ENCODE data around the gene TYW1. TPM values are rescaled to one million over a fixed set of nuclear protein-coding genes. Genes with fewer than 3 reads are reported as not detected.
"Not testable (repeated sequence)": the region's sequence is repeated elsewhere in the genome, so short reads cannot be mapped to it uniquely, and the experiment has no call there.

The TYW1 gene
- total RNA-seq, 2 donors from 2014 or later: 24.6 to 30.6 TPM

- H3K27me3 ChIP-seq (replicated peaks; ENCODE audit: insufficient read depth); H3K4me3 ChIP-seq; H3K9me3 ChIP-seq; DNase-seq (ENCODE audit: low spot score); H3K27ac ChIP-seq; H3K36me3 ChIP-seq; intact Hi-C loops (cut with DNase I); H3K4me1 ChIP-seq (replicated peaks): not testable (repeated sequence)
- 80% methylated on average over 9 of the region's 9 CpGs for WGBS
Observed at GRCh38 chr7:67229018-67229417, 232.4 kb downstream of the TYW1 start.

- WGBS: 96% methylated on average over 1 of the region's 1 CpG
- H3K4me3 ChIP-seq; H3K36me3 ChIP-seq; H3K27ac ChIP-seq; DNase-seq (ENCODE audit: low spot score); intact Hi-C loops (cut with DNase I); H3K27me3 ChIP-seq (replicated peaks; ENCODE audit: insufficient read depth); H3K9me3 ChIP-seq; H3K4me1 ChIP-seq (replicated peaks): not testable (repeated sequence)
Observed at GRCh38 chr7:67230029-67230428, 233.4 kb downstream of the TYW1 start.

DNA sequence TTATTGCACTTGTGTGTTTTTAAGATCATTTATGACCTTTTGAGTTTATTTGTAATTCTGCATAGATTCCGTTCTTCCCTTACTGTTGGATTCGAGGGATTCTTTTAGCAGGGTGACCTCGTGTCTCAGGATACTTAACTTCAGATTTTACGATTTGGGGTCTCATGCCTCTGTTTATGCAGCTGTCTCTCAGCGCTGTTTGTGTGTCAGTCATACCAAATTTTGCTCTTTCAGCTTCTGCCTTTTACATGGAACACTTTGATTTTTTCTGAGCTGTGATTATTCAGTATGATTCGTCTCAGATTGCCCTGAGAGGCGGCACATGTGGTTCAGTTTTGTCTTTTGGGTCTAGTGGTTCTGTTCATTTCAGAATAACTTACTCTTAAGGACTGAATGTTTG lies 236.9 kb downstream of the TYW1 start:
- intact Hi-C loops (cut with DNase I); H3K4me1 ChIP-seq (replicated peaks); H3K9me3 ChIP-seq; H3K4me3 ChIP-seq; H3K36me3 ChIP-seq; H3K27ac ChIP-seq; DNase-seq (ENCODE audit: low spot score); H3K27me3 ChIP-seq (replicated peaks; ENCODE audit: insufficient read depth): not testable (repeated sequence)
- WGBS: 64% methylated on average over 7 of the region's 7 CpGs

- H3K36me3 ChIP-seq; DNase-seq (ENCODE audit: low spot score); H3K27me3 ChIP-seq (replicated peaks; ENCODE audit: insufficient read depth); intact Hi-C loops (cut with DNase I); H3K4me3 ChIP-seq; H3K9me3 ChIP-seq; H3K27ac ChIP-seq; H3K4me1 ChIP-seq (replicated peaks): not testable (repeated sequence)
- WGBS: 78% methylated on average over 7 of the region's 7 CpGs
Observed at GRCh38 chr7:67236216-67236615, 239.6 kb downstream of the TYW1 start.

DNA sequence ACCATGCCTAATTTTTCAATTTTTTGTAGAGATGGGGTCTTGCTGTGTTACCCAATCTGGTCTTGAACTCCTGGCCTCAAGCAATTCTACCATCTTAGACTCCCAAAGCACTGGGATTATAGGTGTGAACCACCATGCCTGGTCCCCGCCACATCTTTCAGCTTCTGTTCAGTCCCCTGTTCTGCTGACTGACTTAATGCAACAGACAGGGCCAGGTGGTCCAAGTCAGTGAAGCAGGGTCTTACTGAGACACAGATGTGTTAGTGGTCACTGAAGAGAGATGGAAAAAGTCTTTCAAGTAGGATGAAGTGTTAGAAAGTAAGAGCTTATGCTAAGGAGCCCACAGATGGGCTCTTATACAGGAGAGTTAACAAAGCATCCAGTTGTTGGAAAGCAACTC lies 246.2 kb downstream of the TYW1 start:
- intact Hi-C loops (cut with DNase I); H3K27ac ChIP-seq; DNase-seq (ENCODE audit: low spot score): not testable (repeated sequence)

GRCh38 chr7:67248364-67248763 lies 251.7 kb downstream of the TYW1 start:
- H3K27ac ChIP-seq; DNase-seq (ENCODE audit: low spot score); H3K36me3 ChIP-seq; intact Hi-C loops (cut with DNase I); H3K9me3 ChIP-seq; H3K4me3 ChIP-seq; H3K27me3 ChIP-seq (replicated peaks; ENCODE audit: insufficient read depth); H3K4me1 ChIP-seq (replicated peaks): not testable (repeated sequence)
- WGBS: 94% methylated on average over 5 of the region's 5 CpGs

More for the DNA sequence above, 246.2 kb downstream of the TYW1 start:
- not testable (repeated sequence) for H3K36me3 ChIP-seq; H3K4me1 ChIP-seq (replicated peaks); H3K9me3 ChIP-seq; H3K27me3 ChIP-seq (replicated peaks; ENCODE audit: insufficient read depth); H3K4me3 ChIP-seq
- 100% methylated on average over 1 of the region's 1 CpG for WGBS

DNA sequence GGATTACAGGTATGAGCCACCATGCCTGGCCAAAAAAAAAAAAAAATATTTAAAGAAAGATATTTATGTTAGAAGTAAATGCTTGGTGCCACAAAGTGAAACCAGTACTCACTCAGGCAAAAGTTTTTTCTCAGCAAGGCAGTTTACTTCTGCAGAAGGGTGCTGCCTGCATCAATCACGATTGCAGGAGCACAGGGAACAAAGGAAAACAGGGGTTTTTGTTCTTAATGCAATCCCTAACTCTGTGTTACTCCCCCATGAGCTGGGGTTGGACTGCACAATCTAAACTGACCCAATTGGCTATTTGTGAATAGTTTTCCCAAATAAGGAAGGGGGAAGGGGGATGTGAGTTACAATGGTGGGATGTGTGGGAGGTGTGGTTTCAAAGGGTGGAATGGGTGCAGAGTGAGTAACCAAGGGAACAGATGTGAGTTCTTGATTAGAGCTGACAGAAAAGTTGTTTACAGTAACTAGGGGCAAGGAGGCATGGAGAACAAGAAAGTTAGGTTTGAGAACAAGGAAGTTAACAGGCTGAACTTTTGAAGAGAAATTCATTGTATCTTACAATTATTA lies 255.4 kb downstream of the TYW1 start:
- TF ChIP-seq, protein P1, sequence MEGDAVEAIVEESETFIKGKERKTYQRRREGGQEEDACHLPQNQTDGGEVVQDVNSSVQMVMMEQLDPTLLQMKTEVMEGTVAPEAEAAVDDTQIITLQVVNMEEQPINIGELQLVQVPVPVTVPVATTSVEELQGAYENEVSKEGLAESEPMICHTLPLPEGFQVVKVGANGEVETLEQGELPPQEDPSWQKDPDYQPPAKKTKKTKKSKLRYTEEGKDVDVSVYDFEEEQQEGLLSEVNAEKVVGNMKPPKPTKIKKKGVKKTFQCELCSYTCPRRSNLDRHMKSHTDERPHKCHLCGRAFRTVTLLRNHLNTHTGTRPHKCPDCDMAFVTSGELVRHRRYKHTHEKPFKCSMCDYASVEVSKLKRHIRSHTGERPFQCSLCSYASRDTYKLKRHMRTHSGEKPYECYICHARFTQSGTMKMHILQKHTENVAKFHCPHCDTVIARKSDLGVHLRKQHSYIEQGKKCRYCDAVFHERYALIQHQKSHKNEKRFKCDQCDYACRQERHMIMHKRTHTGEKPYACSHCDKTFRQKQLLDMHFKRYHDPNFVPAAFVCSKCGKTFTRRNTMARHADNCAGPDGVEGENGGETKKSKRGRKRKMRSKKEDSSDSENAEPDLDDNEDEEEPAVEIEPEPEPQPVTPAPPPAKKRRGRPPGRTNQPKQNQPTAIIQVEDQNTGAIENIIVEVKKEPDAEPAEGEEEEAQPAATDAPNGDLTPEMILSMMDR (IDR thresholded peaks at IDR 0.05): no peak
- no peak for TF ChIP-seq POLR2AphosphoS5 (IDR thresholded peaks at IDR 0.05)
- TF ChIP-seq POLR2A (IDR thresholded peaks at IDR 0.05): no peak
- Histone ChIP-seq H3K4me3 (no peak overlapping the region), H3K27ac (no peak overlapping the region), H3K36me3 (no peaks in the 10 kb centered on the region), H3K27me3 (replicated peaks; ENCODE audit: insufficient read depth) (no peaks in the 10 kb centered on the region), H3K4me1 (replicated peaks) (no peaks in the 10 kb centered on the region), H3K9me3 (no peaks in the 10 kb centered on the region)
- no peak for DNase-seq (ENCODE audit: low spot score)
- intact Hi-C loops (cut with DNase I): no loop called here
- 97% methylated on average over 1 of the region's 1 CpG for WGBS

DNA sequence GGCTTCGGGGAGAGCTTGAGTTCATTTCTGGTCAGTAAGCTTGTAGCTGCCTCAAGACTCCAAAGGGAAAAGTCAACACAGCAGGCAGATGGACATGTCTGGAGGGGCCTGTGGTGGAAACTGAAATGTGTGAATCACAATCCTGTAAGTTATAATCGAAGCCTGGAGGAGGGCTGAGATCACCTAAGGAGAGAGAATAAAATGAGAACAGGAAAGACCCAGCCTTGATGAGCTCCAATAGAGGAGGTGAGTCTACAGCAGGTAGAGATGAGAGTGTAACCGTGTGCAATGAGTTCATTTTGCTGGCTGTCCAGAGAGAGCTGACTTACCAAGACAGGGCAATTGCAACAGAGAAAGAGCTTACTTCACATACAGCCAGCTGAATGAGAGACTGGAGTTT lies 258.4 kb downstream of the TYW1 start:
- WGBS: 100% methylated on average over 2 of the region's 3 CpGs
- H3K9me3 ChIP-seq; H3K27me3 ChIP-seq (replicated peaks; ENCODE audit: insufficient read depth); H3K27ac ChIP-seq; H3K36me3 ChIP-seq; intact Hi-C loops (cut with DNase I); H3K4me3 ChIP-seq; DNase-seq (ENCODE audit: low spot score); H3K4me1 ChIP-seq (replicated peaks): not testable (repeated sequence)

DNA sequence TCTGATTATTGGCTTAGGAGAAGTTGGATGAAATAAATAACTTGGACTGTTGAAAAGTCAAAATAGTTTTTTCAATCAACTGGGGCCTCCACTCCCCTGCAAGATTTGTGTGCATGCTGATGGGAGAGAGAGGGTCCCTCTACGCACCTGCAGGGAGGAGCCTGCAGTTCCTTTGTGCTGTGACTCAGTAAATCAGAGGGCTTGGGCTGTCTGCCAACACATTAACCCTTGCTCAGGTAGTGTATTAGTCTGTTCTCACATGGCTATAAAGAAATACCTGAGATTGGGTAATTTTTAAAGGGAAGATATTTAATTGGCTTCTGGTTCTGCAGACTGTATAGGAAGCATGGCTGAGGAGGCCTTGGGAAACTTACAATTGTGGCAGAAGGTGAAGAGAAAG lies 261.1 kb downstream of the TYW1 start:
- H3K4me3 ChIP-seq; H3K27me3 ChIP-seq (replicated peaks; ENCODE audit: insufficient read depth); intact Hi-C loops (cut with DNase I); H3K27ac ChIP-seq; DNase-seq (ENCODE audit: low spot score); H3K4me1 ChIP-seq (replicated peaks); H3K36me3 ChIP-seq; H3K9me3 ChIP-seq: not testable (repeated sequence)
- 44% methylated on average over 1 of the region's 1 CpG for WGBS

GRCh38 chr7:67259363-67259762 lies 262.7 kb downstream of the TYW1 start:
- DNase-seq (ENCODE audit: low spot score); intact Hi-C loops (cut with DNase I); H3K27me3 ChIP-seq (replicated peaks; ENCODE audit: insufficient read depth); H3K27ac ChIP-seq; H3K4me1 ChIP-seq (replicated peaks); H3K4me3 ChIP-seq; H3K36me3 ChIP-seq; H3K9me3 ChIP-seq: not testable (repeated sequence)
- WGBS: 90% methylated on average over 6 of the region's 6 CpGs

DNA sequence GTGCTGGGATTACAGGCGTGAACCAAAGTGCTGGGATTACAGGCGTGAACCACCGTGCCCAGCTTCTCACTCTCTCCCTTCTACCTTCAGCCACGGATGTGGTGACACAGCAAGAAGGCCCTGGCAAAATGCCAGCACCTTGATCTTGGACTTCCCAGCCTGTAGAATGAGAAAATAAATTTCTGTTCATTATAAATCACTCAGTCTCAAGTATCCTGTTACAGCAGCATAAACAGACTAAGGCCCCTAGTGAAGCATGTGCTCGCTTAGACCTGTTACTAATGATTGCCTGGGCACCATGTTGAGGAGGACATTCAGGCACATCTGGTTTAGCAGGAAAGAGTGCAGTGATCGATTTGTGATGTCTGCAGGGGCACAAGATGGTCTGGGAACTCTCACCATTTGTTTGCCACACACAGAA lies 263.5 kb downstream of the TYW1 start:
- H3K9me3 ChIP-seq; intact Hi-C loops (cut with DNase I); DNase-seq (ENCODE audit: low spot score); H3K27ac ChIP-seq; H3K4me1 ChIP-seq (replicated peaks); H3K36me3 ChIP-seq; H3K4me3 ChIP-seq; H3K27me3 ChIP-seq (replicated peaks; ENCODE audit: insufficient read depth): not testable (repeated sequence)
- WGBS: 71% methylated on average over 6 of the region's 6 CpGs

GRCh38 chr7:67264000-67264399 lies 267.4 kb downstream of the TYW1 start:
- H3K27me3 ChIP-seq (replicated peaks; ENCODE audit: insufficient read depth); H3K4me3 ChIP-seq; DNase-seq (ENCODE audit: low spot score); H3K36me3 ChIP-seq; H3K9me3 ChIP-seq; intact Hi-C loops (cut with DNase I); H3K27ac ChIP-seq; H3K4me1 ChIP-seq (replicated peaks): not testable (repeated sequence)
- WGBS: 94% methylated on average over 2 of the region's 2 CpGs

All from prostate gland (tissue), 2 donors.